Left lobe of liver (tissue), 2 donors: ENCODE results near the gene UPF2. TPM values are rescaled to one million over a fixed set of nuclear protein-coding genes. Genes with fewer than 3 reads are reported as not detected.
"Not testable (repeated sequence)": the region's sequence is repeated elsewhere in the genome, so short reads cannot be mapped to it uniquely, and the experiment has no call there.

ENCODE experiments used
- ATAC-seq: fragments of 200-7000 bp; cut with Tn5 transposase; one replicate; pipeline ENCODE4 v1.9.1; 2020; ENCODE audit warnings: mild to moderate bottlenecking, moderate library complexity
- DNase-seq: peaks from one replicate; pipeline ENCODE4 v3.0.0-alpha.2; 2020; ENCODE audit warnings: low spot score
- total RNA-seq: library from RNA; stranded (reverse); gene quantifications from one replicate; pipeline ENCODE4 v1.2.1, GENCODE V29; 2021
- donor health status: DM: no; HTN: no; CAD: no; lungs with moderate emphysema.
- donor health status: DM: no; HTN: yes; CAD: no.

The UPF2 gene
- total RNA-seq, 1 donor from 2014 or later, result 9.3 TPM

- no peak for DNase-seq
- peak; percentile 15 for ATAC-seq
Measured at GRCh38 chr10:12041766-12042408, 722 bp downstream of the UPF2 start.

DNA sequence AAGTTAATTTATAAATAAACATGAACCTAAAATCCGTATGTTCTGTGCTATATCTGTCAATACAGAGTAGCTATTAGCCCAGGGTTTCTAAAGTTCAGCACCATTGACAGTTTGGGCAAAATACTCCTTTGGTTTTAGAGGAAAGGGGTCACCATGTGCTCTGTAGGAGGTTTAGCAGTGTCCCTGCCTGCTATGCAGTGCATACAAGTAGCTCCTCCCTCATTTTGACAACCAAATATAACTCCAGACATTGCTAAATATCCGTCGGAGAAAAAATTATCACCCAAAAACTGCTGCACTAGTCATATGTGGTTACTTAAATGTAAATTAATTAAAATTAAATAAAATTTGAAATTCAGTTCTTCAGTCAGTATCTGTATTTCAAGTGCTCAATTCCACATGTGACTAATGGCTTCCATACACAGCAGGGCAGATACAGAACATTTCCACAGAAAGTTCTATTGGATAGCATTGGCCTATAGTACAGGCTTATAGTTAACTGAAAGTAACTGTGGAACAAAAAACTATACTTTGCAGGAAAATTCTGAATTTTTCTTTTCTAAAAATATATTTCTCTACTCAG lies 6.4 kb downstream of the UPF2 start:
- DNase-seq (no peak), ATAC-seq (no peak)

DNA sequence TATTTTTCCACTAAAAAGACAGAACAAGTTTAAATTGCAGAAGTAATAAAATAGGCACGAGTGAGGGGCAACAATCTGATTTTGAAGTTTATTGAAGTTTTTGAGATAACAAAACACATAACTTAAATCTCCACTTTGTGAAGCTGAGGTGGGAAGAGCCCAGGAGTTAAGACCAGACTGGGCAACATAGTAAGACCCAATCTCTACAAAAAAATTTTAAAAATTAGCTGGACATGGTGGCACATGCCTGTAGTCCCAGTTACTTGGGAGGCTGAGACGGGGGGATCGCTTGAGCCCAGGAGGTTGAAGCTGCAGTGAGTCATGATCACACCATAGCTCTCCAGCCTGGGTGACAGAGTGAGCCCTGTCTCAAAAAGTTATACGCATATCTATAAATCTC lies 11.2 kb downstream of the UPF2 start:
- no peak for ATAC-seq
- no peak for DNase-seq

- DNase-seq (no peak), ATAC-seq (no peak)
Measured at GRCh38 chr10:12027539-12027938, 15.1 kb downstream of the UPF2 start.

DNA sequence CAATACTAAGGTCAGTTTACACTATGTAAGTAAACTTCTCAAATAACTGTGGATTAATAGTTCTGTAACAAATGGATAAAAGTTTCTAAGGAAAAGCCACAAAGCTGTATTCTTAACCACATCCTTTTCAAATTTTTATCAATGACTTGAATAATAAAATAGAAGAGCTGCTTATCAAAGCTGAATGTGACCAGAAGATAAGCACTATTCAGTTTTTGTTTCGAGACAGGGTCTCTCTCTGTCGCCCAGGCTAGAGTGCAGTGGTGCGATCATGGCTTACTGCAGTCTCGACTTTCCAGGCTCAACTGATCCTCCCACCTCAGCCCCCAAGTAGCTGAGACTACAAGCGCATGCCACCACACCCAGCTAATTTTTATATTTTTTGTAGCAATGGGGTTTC lies 17.0 kb downstream of the UPF2 start:
- ATAC-seq (no peak), DNase-seq (no peak)

GRCh38 chr10:12022580-12023257 lies 19.9 kb downstream of the UPF2 start:
- DNase-seq (no peak), ATAC-seq (peak; percentile 44)

- ATAC-seq, result no peak
Measured at GRCh38 chr10:12020574-12020973, 22.0 kb downstream of the UPF2 start.

DNA sequence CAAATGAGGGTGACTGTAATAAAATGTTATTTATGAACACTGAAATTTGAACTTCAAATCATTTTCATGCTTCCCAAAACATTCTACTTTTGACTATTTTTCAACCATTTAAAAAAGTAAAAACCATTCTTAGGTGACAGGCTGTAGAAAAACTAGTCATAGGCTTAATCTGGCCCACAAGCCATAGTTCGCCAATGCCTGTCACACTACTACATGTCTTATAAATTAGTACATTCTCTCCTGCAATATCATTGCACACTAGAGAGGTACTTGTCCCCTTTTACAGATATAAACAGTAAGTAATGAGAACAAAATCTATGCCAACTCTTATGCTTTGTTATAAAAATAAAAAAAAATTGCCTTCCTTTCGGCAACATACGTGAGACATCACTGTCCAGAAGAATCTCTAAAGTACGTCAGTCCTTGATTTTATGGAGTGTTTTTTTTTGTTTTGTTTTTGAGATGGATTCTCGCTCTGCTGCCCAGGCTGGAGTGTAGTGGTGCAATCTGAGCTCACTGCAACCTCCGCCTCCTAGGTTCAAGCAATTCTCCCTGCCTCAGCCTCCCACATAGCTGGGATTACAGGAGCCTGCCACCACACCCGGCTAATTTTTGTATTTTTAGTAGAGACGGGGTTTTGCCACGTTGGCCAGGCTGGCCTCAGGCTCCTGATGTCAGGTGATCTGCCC lies 23.2 kb downstream of the UPF2 start:
- no peak for DNase-seq
- ATAC-seq, result no peak

More at GRCh38 chr10:12020574-12020973, 22.0 kb downstream of the UPF2 start:
- no peak for DNase-seq

- DNase-seq, result no peak
- ATAC-seq, result no peak
Measured at GRCh38 chr10:12018438-12019282, 23.9 kb downstream of the UPF2 start.

DNA sequence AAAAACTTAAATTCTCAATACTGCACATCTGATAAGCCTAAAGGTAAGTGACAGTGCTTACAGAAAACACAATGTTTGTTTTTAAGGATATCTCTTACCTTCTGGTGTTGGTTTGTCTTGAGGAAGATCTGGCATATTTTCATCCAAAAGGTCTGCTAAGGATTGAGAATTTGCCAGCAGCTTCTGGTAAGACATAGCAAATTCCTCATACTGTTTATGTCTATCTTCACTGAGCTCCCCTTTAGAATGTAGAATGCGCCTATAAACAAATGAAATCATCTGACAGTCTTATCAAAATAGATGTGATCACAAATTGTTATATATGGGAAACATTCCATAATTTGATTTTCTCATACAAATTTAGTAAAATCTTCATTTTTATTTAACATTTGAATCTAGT lies 28.7 kb downstream of the UPF2 start:
- DNase-seq, result no peak
- ATAC-seq, result no peak

DNA sequence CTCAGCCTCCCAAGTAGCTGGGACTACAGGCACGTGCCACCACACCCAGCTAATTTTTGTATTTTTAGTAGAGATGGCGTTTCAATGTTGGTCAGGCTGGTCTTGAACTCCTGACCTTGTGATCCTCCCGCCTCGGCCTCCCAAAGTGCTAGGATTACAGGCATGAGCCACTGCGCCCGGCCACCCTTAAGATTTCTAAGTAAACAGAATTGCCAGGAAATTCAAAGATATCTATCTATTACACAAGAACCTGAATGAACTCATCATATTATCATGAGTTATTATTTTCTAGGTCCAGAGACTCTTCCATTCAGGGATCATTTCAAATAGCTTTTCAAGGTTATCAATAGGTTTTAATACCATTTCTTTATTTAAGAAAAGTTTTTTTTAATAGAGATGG lies 29.2 kb downstream of the UPF2 start:
- DNase-seq, ATAC-seq: not testable (repeated sequence)

DNA sequence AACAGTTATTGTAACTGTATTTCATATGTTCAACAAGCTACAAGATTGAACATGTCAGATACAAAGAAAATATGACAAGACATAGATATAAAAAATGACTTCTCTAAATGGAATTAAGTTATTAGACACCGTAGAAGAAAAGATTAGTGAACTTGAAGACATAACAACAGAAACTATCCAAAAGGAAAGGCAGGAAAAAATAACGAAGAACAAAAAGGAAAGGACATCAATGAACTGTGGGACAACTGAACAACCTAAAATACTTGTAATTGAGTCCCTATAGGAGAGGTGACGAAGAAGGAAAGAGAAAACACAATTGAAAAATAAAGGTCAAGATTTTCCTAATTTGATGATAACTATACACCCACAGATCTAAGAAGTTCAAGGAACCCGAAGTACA lies 32.3 kb downstream of the UPF2 start:
- DNase-seq (no peak), ATAC-seq (no peak)

DNA sequence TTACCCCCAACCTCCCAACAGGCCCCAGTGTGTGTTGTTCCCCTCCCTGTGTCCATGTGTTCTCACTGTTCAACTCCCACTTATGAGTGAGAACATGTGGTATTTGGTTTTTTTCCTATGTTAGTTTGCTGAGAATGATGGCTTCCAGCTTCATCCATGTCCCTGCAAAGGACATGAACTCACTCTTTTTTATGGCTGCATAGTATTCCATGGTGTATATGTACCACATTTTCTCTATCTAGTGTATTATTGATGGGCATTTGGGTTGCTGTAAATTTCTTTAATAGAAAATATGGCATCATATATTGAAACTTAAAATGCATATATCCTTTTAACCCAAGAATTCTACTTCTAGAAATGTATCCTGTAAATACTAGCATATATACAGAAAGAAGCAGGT lies 33.8 kb downstream of the UPF2 start:
- not testable (repeated sequence) for DNase-seq, ATAC-seq

GRCh38 chr10:12006671-12007070 lies 35.9 kb downstream of the UPF2 start:
- no peak for DNase-seq
- no peak for ATAC-seq

DNA sequence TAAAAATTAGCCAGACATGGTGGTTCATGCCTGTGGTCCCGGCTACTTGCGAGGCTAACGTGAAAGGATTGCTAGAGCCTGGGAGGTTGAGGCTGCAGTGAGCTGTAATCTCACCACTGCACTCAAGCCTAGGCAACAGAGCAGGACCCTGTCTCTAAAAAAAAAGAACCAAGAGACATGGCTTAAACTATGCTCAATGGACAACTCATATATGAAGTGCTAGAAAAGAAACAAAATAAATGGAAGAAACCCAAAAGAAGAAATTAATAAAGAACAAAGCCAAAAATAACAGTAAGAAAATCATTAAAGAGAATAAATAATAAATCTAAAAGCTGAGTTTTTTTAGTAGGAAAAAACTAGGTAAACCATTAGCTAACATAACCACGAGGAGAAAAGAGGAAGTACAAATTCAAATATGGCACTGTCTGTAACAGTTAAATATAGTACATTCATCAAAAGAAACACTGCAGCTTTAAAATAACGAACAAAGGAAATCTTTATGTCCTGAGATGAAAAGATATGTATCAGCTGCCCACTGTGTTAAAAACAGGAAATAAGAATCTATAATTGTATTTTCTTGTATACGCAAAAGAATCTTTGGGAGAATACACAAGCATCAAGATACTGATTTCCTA lies 48.7 kb downstream of the UPF2 start:
- no peak for ATAC-seq

GRCh38 chr10:11988924-11989323 lies 53.7 kb downstream of the UPF2 start:
- DNase-seq (no peak), ATAC-seq (peak; percentile 21)

More for the DNA sequence above, 48.7 kb downstream of the UPF2 start:
- DNase-seq, result no peak

DNA sequence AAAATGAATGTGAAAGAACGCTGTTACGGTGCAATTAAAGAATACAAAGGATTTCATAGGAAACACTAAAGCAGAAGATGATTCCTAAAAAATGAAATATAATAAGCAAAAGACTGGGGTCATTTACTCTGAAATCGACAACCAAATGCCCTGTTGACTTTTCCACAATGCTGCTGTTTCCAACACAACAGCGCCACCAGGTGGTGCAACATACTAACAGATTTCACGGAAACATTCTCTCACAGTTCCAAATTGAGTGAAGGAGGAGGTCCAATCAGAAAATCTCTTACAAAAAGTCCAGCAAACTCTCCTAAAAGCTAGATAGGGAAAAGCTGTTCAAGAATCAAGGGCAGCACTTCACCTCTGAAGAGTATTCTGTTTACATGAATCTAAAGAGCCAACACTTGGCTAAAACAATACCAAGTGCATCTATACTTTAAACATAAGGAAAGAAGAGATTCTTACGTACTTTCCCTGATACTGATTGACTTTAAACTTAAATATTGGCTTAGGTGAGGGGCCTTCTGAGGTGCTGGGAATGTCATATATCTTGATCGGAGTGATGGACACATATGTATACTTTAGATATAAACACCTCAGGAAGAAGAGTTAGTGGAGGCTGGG lies 55.9 kb downstream of the UPF2 start:
- ATAC-seq (peak; percentile 95), DNase-seq (peak; percentile 88)

DNA sequence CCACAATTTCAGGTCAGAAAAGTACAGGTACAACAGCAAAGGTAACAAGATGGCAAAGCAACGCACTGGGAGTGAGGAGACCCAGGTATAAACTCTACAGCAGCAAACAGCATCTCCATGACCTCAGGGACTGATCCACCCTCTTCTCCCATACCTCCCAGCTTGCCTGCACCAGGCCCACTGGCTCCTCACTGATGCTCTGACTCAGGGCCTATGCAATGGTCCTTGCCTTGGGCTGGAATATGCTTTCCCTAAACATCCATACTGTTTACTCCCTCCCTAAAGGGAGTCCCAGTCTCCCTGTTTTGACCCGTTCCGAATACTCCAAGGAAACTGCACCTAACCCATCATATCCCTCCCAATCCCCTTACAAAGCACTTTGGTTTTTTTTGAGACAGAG lies 60.4 kb downstream of the UPF2 start:
- no peak for ATAC-seq
- DNase-seq, result no peak

DNA sequence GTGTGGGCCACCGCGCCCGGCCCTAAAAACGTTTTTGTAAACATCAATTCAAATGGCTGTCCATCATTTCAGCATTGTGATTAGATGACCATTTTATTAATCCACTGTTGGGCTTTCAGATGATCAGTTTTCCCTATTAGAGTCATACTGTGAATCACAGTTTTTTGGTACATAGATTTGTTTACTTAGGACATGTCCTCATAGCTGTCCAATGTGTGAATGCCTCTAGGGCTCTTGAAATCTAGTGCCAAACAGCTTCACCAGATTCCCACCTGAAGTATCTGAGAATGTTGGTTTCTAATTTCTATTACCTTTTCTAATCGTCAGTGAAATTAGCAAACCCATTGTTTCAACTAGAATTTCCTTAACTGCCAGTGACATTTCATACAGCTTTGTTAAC lies 66.8 kb downstream of the UPF2 start:
- no peak for ATAC-seq
- DNase-seq, result no peak

GRCh38 chr10:11972523-11972922 lies 70.1 kb downstream of the UPF2 start:
- ATAC-seq, DNase-seq: not testable (repeated sequence)
